Thoracic aorta (tissue), 2 donors: ENCODE data around the gene SEMA4C. TPM values are rescaled to one million over a fixed set of nuclear protein-coding genes. Genes with fewer than 3 reads are reported as not detected.
A peak's percentile ranks its signal among the peaks of the same experiment; 100 is the strongest.

Experiments used
- ATAC-seq: fragments of 150-250 bp; one replicate; pipeline ENCODE4 v1.8.0; 2017; ENCODE audit warnings: low read depth; ENCODE audit not compliant: insufficient number of reproducible peaks, low FRiP score
- DNase-seq: peaks from one replicate; pipeline ENCODE4 v3.0.0-alpha.2; 2020; ENCODE audit warnings: low spot score
- H3K27ac ChIP-seq, 2 donors: fragments of 200-600 bp; sonication (generic); 1 replicate in 1 of 2; 2 replicates in 1 of 2; pipeline ENCODE4 v1.5.1; 2016; ENCODE audit warnings: mild to moderate bottlenecking in 2 of 2, moderate library complexity in 2 of 2
- H3K27me3 ChIP-seq: fragments of 200-600 bp; sonication (generic); replicated peaks from 2 replicates; pipeline ENCODE4 v1.6.0; 2016; ENCODE audit warnings: mild to moderate bottlenecking; ENCODE audit not compliant: insufficient read depth
- H3K36me3 ChIP-seq: fragments of 200-600 bp; sonication (generic); one replicate; pipeline ENCODE4 v1.5.1; 2016
- H3K4me1 ChIP-seq, 2 donors: fragments of 200-600 bp; sonication (generic); 1 replicate in 1 of 2; 2 replicates in 1 of 2; pipeline versions ENCODE4 v1.5.1 to v1.6.0; 2016; ENCODE audit warnings: low read depth in 2 of 2, mild to moderate bottlenecking in 1 of 2; ENCODE audit not compliant: control insufficient read depth in 1 of 2
- H3K4me3 ChIP-seq: fragments of 200-600 bp; sonication (generic); 2 replicates; pipeline ENCODE4 v1.5.1; 2016; ENCODE audit warnings: mild to moderate bottlenecking
- H3K9me3 ChIP-seq: fragments of 200-600 bp; sonication (generic); 2 replicates; pipeline ENCODE4 v1.5.1; 2016
- CTCF ChIP-seq: fragments of 200-600 bp; sonication (generic); IDR thresholded peaks from one replicate; pipeline ENCODE4 v1.5.1; 2019; ENCODE audit warnings: antibody characterized with exemption
- total RNA-seq, 2 donors: library from RNA; depleted of rRNA; stranded (reverse); fragments of >200 nt; gene quantifications; one replicate each; pipeline versions ENCODE4 v1.1.0 to v1.2.3, GENCODE V29; 2016

Gene SEMA4C, protein sequence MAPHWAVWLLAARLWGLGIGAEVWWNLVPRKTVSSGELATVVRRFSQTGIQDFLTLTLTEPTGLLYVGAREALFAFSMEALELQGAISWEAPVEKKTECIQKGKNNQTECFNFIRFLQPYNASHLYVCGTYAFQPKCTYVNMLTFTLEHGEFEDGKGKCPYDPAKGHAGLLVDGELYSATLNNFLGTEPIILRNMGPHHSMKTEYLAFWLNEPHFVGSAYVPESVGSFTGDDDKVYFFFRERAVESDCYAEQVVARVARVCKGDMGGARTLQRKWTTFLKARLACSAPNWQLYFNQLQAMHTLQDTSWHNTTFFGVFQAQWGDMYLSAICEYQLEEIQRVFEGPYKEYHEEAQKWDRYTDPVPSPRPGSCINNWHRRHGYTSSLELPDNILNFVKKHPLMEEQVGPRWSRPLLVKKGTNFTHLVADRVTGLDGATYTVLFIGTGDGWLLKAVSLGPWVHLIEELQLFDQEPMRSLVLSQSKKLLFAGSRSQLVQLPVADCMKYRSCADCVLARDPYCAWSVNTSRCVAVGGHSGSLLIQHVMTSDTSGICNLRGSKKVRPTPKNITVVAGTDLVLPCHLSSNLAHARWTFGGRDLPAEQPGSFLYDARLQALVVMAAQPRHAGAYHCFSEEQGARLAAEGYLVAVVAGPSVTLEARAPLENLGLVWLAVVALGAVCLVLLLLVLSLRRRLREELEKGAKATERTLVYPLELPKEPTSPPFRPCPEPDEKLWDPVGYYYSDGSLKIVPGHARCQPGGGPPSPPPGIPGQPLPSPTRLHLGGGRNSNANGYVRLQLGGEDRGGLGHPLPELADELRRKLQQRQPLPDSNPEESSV
- 10 to 100 TPM; 44.1 to 66.3 TPM for total RNA-seq

- Histone ChIP-seq H3K27me3 (no peaks in the 10 kb centered on the region), H3K9me3 (no peaks in the 10 kb centered on the region), H3K36me3 (peaks cover 22% of the 10 kb centered on the region), H3K4me3 (peak within 1 kb of the TSS; percentile 97), H3K4me1 (peaks cover 33 to 56% of the 10 kb centered on the region in 2 donors), H3K27ac (peak within 1 kb of the TSS; percentile 97 to 99)
- no peak for DNase-seq
- TF ChIP-seq CTCF: no peak
- peak; percentile 25 for ATAC-seq
These were observed at the start of gene SEMA4C for GRCh38 chr2:96869822-96870625. SEMA4C (minus strand) TSS chr2:96870080; CDS start chr2:96867886, 2,194 bp downstream.

DNA sequence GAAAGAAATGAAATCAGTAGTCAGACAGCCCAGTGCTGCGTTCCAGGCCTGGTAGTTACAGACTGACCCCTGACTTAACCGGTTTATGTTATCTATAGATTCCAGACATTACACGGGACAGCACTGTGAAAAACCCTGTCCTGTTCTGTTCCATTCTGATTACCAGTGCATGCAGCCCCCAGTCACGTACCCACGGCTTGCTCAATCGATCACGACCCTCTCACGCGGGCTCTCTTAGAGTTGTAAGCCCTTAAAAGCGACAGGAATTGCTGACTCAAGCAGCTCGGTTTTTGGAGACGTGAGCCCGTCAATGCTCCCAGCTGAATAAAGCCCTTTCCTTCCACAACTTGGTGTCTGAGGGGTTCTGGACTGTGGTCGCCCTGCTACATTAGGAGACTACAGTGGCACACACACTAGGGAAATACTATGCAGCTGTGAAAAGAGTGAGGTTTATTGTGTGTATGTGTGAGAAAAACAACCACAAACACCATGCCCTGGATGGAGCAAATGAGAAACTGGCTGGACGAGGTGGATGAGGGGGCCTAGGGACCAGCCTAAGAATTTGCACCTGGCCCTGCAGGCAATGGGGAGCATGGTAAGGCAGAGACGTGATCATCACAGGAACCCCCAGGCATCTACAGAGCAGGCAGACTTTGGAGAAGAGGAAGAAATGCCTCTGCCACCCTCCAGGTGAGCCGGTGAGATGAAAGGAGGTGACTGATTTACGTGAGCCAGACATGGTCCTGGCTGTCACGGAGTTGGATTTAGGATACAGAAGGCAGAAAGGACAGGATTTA lies 49.1 kb upstream of the SEMA4C start:
- Histone ChIP-seq H3K9me3 (no peaks in the 10 kb centered on the region), H3K36me3 (no peaks in the 10 kb centered on the region), H3K4me1 (no peaks in the 10 kb centered on the region), H3K27me3 (no peaks in the 10 kb centered on the region), H3K4me3 (no peak overlapping the region), H3K27ac (no peak overlapping the region)
- no peak for TF ChIP-seq CTCF
- ATAC-seq (no peak), DNase-seq (no peak)

DNA sequence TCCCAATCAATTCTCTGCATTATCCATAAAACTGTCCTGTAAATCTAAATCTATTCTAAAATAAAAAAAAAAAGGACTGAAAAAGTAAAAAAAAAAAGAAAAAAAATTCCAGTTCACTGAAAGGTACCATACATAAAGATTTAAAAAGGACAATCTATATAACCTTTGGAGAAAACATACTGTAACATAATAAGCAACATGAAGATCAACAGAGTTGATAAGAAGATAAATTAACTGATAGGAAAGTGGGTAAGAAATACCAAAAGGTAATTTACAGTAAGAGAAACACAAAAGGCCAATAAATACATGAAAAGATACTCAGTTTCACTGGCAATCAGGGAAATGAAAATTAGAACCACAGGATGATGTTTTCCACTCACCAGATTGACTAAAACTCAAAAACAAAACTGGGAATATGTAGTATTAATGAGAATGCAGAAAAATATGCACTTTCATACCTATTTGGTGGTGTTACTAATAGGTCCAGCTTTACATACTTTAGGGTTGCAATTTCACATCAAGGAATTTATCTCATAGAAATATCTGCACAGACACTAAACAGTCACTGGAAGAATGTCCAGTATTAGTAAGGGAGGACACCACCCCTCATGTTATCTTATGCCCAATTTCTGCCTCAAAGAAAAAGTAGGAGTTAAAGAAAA lies 48.3 kb upstream of the SEMA4C start:
- no peaks in the 10 kb centered on the region for H3K4me1 ChIP-seq
- no peak overlapping the region for H3K27ac ChIP-seq
- DNase-seq: no peak
- H3K27me3 ChIP-seq: no peaks in the 10 kb centered on the region
- no peak for TF ChIP-seq CTCF
- H3K36me3 ChIP-seq: no peaks in the 10 kb centered on the region
- H3K9me3 ChIP-seq: no peaks in the 10 kb centered on the region
- no peak for ATAC-seq
- no peak overlapping the region for H3K4me3 ChIP-seq

DNA sequence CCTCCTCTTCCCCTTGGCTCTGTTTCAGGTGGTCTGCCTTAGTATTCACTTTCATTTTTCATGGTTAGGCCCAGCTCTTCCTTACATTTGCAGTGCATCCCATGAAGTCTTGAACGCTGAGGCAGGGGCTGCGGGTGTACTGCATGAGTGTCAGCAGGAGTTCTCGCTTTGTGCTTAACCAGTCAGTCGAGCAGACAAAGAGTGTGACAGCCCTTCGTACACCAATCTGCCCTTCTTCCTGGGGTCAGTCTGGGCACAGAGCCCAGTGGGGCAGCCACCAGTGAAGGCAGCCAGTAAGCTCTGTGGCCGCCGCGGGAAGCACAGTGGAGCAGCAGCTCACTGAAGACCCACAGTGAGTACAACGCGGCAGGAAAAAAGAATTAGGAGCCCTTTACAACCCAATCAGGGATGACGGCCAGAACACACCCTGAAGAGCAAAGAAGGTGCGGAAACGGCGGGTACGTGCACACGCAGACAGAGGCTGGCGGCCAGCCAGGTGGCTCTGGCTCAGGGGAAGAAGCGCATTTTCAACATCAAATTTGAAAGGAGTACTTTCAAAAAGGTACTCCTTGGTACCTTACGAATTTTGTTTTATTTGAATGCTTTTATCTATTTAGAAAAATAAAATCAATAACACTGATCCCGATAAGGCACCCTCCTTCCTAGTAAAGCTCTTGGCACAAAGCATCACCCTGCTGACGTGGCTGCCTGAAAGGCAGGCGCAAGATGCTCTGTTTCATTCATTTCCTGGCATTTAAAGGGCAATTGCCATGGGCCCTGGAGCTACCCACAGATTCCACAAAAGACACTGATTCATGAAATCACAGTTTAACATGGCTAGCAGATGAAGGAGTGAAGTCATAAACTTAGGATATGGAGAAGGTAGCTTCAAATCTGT lies 47.0 kb upstream of the SEMA4C start:
- ATAC-seq (no peak), DNase-seq (no peak)
- no peak for TF ChIP-seq CTCF
- no peak overlapping the region for H3K27ac ChIP-seq
- H3K27me3 ChIP-seq: no peaks in the 10 kb centered on the region
- no peak overlapping the region for H3K4me3 ChIP-seq
- no peaks in the 10 kb centered on the region for H3K9me3 ChIP-seq
- H3K4me1 ChIP-seq: no peaks in the 10 kb centered on the region
- H3K36me3 ChIP-seq: no peaks in the 10 kb centered on the region
